Breast epithelium (tissue), 4 donors: Measurements from ENCODE around the gene RABGAP1L. TPM values are rescaled to one million over a fixed set of nuclear protein-coding genes. Genes with fewer than 3 reads are reported as not detected.

Source experiments
- DNase-seq, 2 donors: peaks; one replicate each; pipeline ENCODE4 v3.0.0-alpha.2; 2019; ENCODE audit warnings: low spot score in 2 of 2
- H3K27ac ChIP-seq, 2 donors: fragments of 200-600 bp; sonication (generic) in 1 of 2; one replicate each; pipeline ENCODE4 v1.5.1; 2016 to 2019; ENCODE audit warnings: mild to moderate bottlenecking in 1 of 2
- H3K27me3 ChIP-seq, 2 donors: fragments of 200-600 bp; sonication (generic) in 1 of 2; one replicate each; pipeline versions ENCODE4 v1.5.1 to v1.6.0; 2017 to 2019; ENCODE audit warnings: control low read depth in 1 of 2, mild to moderate bottlenecking in 1 of 2
- H3K36me3 ChIP-seq: fragments of 200-600 bp; one replicate; pipeline ENCODE4 v1.5.1; 2019
- H3K4me1 ChIP-seq, 2 donors: fragments of 200-600 bp; sonication (generic); one replicate each; pipeline ENCODE4 v1.5.1; 2016 to 2019; ENCODE audit warnings: control low read depth in 1 of 2
- H3K4me3 ChIP-seq, 3 donors: fragments of 200-600 bp; sonication (generic); 1 replicate in 2 of 3; 2 replicates in 1 of 3; pipeline ENCODE4 v1.5.1; 2016 to 2019; ENCODE audit warnings: mild to moderate bottlenecking in 3 of 3, moderate library complexity in 2 of 3
- H3K9me3 ChIP-seq, 2 donors: fragments of 200-600 bp; sonication (generic) in 1 of 2; one replicate each; pipeline ENCODE4 v1.5.1; 2016 to 2019; ENCODE audit warnings: control low read depth in 1 of 2
- CTCF ChIP-seq, 3 donors: fragments of 450-650 bp; IDR thresholded peaks; one replicate each; pipeline ENCODE4 v1.5.1; 2016 to 2017; ENCODE audit warnings: antibody characterized with exemption in 3 of 3, mild to moderate bottlenecking in 3 of 3, moderate library complexity in 3 of 3
- POLR2A ChIP-seq: fragments of 450-650 bp; IDR thresholded peaks from one replicate; pipeline ENCODE4 v1.6.1; 2016; ENCODE audit warnings: antibody characterized with exemption, mild to moderate bottlenecking, moderate library complexity
- POLR2AphosphoS5 ChIP-seq, 3 donors: sonication (generic); formaldehyde crosslinking; IDR thresholded peaks; one replicate each; pipeline ENCODE4 v1.6.1; 2017; ENCODE audit warnings: antibody characterized with exemption in 3 of 3
- intact Hi-C: fragments of 100-400 bp; cut with DNase I; formaldehyde crosslinking; loops from one replicate; pipeline ENCODE4 v1.15.1; 2023; ENCODE audit warnings: low total_unique reads
- total RNA-seq, 3 donors: library from RNA; depleted of rRNA; stranded (reverse); fragments of >200 nt; gene quantifications; one replicate each; pipeline ENCODE4 v1.1.0, GENCODE V29; 2016

RABGAP1L gene
- total RNA-seq, 3 donors from 2014 or later: 41.3 to 83.7 (median 49.5) TPM

- TF ChIP-seq POLR2A (no peak), CTCF (IDR thresholded peaks at IDR 0.05) (no peak), POLR2AphosphoS5 (IDR thresholded peaks at IDR 0.05) (no peak)
- intact Hi-C loops: no loop called here
- Histone ChIP-seq H3K9me3 (no peaks in the 10 kb centered on the region), H3K27me3 (no peaks in the 10 kb centered on the region), H3K4me1 (no peaks in the 10 kb centered on the region), H3K36me3 (no peaks in the 10 kb centered on the region), H3K27ac (no peak overlapping the region), H3K4me3 (no peak overlapping the region)
- no peak for DNase-seq
Measured at GRCh38 chr1:174149216-174149615, 10.1 kb upstream of the RABGAP1L start.

DNA sequence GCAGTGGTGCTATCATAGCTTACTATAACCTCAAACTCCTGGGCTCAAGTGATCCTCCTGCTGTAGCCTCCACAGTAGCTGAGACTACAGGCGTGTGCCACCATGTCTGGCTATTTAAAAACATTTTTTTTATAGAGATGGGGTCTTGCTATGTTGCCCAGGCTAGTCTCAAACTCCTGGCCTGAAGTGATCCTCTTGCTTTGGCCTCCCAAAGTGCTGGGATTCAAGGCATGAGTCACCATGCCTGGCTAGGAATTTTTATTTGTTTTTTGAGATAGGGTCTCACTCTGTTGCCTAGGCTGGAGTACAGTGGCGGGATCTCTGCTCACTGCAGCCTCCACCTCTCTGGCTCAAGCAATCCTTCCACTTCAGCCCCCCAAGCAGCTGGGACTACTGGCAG, 8.8 kb upstream of the RABGAP1L start:
- no peak overlapping the region for H3K4me3 ChIP-seq
- no peak for DNase-seq
- no peaks in the 10 kb centered on the region for H3K36me3 ChIP-seq
- H3K27me3 ChIP-seq: no peaks in the 10 kb centered on the region
- no peak overlapping the region for H3K27ac ChIP-seq
- H3K4me1 ChIP-seq: no peaks in the 10 kb centered on the region
- no peak for TF ChIP-seq CTCF (IDR thresholded peaks at IDR 0.05)
- TF ChIP-seq POLR2A: no peak
- TF ChIP-seq POLR2AphosphoS5 (IDR thresholded peaks at IDR 0.05): no peak
- H3K9me3 ChIP-seq: no peaks in the 10 kb centered on the region
- intact Hi-C loops: no loop called here

DNA sequence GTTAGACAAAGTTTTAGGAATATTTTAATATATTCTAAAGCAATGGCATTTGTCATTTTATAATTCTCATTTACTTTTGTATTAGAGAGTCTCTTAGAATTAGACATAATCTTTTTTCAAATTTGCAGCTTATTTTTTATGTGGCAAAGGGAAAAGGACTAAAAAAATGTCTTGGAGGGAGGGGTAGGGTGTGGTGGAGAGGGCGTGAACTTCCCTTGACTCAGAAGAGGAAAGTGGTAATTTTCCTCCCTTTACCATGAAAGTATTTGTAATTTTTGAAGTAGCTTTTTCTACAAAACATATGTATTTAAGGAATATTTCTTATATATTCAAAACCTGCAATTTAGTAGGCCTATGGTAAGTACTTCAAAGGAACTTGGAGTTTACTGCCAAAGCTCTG, 6.9 kb upstream of the RABGAP1L start:
- no peak overlapping the region for H3K27ac ChIP-seq
- no peaks in the 10 kb centered on the region for H3K27me3 ChIP-seq
- no peaks in the 10 kb centered on the region for H3K4me1 ChIP-seq
- no peak for TF ChIP-seq POLR2AphosphoS5 (IDR thresholded peaks at IDR 0.05)
- no peak for TF ChIP-seq POLR2A
- TF ChIP-seq CTCF (IDR thresholded peaks at IDR 0.05): no peak
- no peak overlapping the region for H3K4me3 ChIP-seq
- H3K36me3 ChIP-seq: no peaks in the 10 kb centered on the region
- no peak for DNase-seq
- H3K9me3 ChIP-seq: no peaks in the 10 kb centered on the region
- intact Hi-C loops: no loop called here

GRCh38 chr1:174153085-174153824, 6.1 kb upstream of the RABGAP1L start:
- TF ChIP-seq CTCF (IDR thresholded peaks at IDR 0.05) (no peak), POLR2AphosphoS5 (IDR thresholded peaks at IDR 0.05) (no peak), POLR2A (no peak)
- Histone ChIP-seq H3K27ac (no peak overlapping the region), H3K9me3 (no peaks in the 10 kb centered on the region), H3K4me1 (no peaks in the 10 kb centered on the region), H3K27me3 (no peaks in the 10 kb centered on the region), H3K36me3 (no peaks in the 10 kb centered on the region), H3K4me3 (no peak overlapping the region)
- no peak for DNase-seq
- intact Hi-C loops: no loop called here

DNA sequence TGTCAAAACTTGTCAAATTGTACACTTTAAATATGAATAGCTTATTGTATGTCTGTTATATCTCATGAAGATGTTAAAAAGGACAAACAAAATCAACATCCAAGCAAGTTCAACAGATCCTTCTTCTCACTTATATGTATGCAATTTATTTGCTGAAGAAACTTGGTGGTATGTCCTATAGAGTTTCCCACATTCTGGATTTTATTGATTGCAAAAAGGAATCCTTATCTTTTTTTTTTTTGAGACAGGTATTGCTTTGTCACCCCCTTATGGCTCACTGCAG, 5.6 kb upstream of the RABGAP1L start:
- H3K9me3 ChIP-seq: no peaks in the 10 kb centered on the region
- H3K4me1 ChIP-seq: no peaks in the 10 kb centered on the region
- TF ChIP-seq POLR2A: no peak
- TF ChIP-seq CTCF (IDR thresholded peaks at IDR 0.05): no peak
- TF ChIP-seq POLR2AphosphoS5 (IDR thresholded peaks at IDR 0.05): no peak
- DNase-seq: no peak
- no peak overlapping the region for H3K4me3 ChIP-seq
- intact Hi-C loops: no loop called here
- H3K36me3 ChIP-seq: no peaks in the 10 kb centered on the region
- H3K27ac ChIP-seq: no peak overlapping the region
- no peaks in the 10 kb centered on the region for H3K27me3 ChIP-seq
